GM18526 (cell line): ENCODE measurements around the gene STARD10.

Experiments
- POLR2A ChIP-seq: IDR thresholded peaks from 3 replicates; pipeline ENCODE4 v1.6.1; 2011; ENCODE audit not compliant: insufficient read length; ENCODE audit errors: extremely low read depth

STARD10 gene

GRCh38 chr11:72793425-72794367 lies at the start of gene STARD10:
Gene STARD10 (minus strand): TSS chr11:72794047. CDS start chr11:72781181, 12,866 bp downstream.
- TF ChIP-seq POLR2A: peak; percentile 29

GRCh38 chr11:72842653-72843330 lies 48.9 kb upstream of the STARD10 start:
- no peak for TF ChIP-seq POLR2A

- no peak for TF ChIP-seq POLR2A
These were observed 48.3 kb upstream of the STARD10 start for GRCh38 chr11:72842126-72842525.

GRCh38 chr11:72841397-72841796 lies 47.5 kb upstream of the STARD10 start:
- no peak for TF ChIP-seq POLR2A

- no peak for TF ChIP-seq POLR2A
These were observed 46.9 kb upstream of the STARD10 start for GRCh38 chr11:72840780-72841179.

GRCh38 chr11:72838691-72839305 lies 45.0 kb upstream of the STARD10 start:
- TF ChIP-seq POLR2A: no peak

GRCh38 chr11:72836111-72836510 lies 42.3 kb upstream of the STARD10 start:
- no peak for TF ChIP-seq POLR2A

- no peak for TF ChIP-seq POLR2A
These were observed 41.1 kb upstream of the STARD10 start for GRCh38 chr11:72834905-72835304.

- TF ChIP-seq POLR2A: no peak
These were observed 40.1 kb upstream of the STARD10 start for GRCh38 chr11:72833811-72834493.

GRCh38 chr11:72833083-72833733 lies 39.4 kb upstream of the STARD10 start:
- TF ChIP-seq POLR2A: no peak

- peak; percentile 24 for TF ChIP-seq POLR2A
These were observed 38.6 kb upstream of the STARD10 start for GRCh38 chr11:72832301-72833082.

GRCh38 chr11:72831521-72832300 lies 37.9 kb upstream of the STARD10 start:
- TF ChIP-seq POLR2A: no peak

GRCh38 chr11:72829884-72830533 lies 36.2 kb upstream of the STARD10 start:
- peak; percentile 12 for TF ChIP-seq POLR2A
